Measurements from ENCODE around the gene SMARCC2.

SMARCC2 gene

GRCh38 chr12:56146492-56147460 lies 42.5 kb downstream of the SMARCC2 start:
- no peak for DNase-seq

- no peak for DNase-seq
Observed at GRCh38 chr12:56145217-56145616, 44.1 kb downstream of the SMARCC2 start.

- no peak for DNase-seq
Observed at GRCh38 chr12:56143870-56144269, 45.4 kb downstream of the SMARCC2 start.

GRCh38 chr12:56143217-56143616 lies 46.1 kb downstream of the SMARCC2 start:
- no peak for DNase-seq

GRCh38 chr12:56141946-56142784 lies 47.1 kb downstream of the SMARCC2 start:
- DNase-seq, result no peak

DNA sequence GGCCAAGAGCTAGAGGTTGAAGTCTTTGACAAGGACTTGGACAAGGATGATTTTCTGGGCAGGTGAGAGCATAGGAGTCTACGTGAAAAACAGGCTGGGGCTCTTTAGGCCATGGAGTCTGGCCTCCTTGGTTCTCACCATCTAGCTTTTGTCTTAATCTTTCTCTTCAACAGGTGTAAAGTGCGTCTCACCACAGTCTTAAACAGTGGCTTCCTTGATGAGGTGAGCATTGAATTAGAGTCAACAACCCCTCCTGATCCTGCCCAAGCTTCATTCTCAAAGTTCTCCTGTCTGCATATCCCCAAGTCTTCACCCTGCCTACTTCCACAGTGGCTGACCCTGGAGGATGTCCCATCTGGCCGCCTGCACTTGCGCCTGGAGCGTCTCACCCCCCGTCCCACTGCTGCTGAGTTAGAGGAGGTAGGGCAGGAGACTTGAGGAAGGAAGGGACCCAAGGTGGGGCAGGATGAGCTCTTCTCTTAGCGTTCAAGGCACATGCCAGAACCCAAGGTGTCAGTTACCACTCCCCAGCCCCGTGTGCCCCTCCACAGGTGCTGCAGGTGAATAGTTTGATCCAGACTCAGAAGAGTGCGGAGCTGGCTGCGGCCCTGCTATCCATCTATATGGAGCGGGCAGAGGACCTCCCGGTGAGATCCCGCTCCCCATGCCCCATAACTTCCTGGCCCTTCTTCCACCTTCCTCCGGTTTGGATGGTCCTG lies 51.3 kb downstream of the SMARCC2 start:
- no peak for DNase-seq

DNA sequence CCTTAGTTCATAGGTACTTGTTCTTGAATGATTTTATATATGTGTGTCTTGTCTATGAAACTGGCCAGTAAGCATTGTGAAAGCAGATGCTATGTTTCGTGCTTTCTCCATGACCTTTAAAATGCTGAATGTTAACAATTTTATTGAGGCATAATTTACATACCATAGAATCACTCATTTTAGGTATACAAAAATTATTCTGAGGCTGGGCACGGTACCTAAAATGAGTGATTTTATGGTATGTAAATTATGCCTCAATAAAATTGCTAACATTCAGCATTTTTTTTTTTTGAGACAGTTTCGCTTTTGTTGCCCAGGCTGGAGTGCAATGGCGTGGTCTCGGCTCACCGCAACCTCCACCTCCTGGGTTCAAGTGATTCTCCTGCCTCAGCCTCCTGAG lies 54.4 kb downstream of the SMARCC2 start:
- no peak for DNase-seq

GRCh38 chr12:56130876-56131275 lies 58.4 kb downstream of the SMARCC2 start:
- no peak for DNase-seq

- no peak for DNase-seq
Observed at GRCh38 chr12:56129942-56130495, 59.3 kb downstream of the SMARCC2 start.

DNA sequence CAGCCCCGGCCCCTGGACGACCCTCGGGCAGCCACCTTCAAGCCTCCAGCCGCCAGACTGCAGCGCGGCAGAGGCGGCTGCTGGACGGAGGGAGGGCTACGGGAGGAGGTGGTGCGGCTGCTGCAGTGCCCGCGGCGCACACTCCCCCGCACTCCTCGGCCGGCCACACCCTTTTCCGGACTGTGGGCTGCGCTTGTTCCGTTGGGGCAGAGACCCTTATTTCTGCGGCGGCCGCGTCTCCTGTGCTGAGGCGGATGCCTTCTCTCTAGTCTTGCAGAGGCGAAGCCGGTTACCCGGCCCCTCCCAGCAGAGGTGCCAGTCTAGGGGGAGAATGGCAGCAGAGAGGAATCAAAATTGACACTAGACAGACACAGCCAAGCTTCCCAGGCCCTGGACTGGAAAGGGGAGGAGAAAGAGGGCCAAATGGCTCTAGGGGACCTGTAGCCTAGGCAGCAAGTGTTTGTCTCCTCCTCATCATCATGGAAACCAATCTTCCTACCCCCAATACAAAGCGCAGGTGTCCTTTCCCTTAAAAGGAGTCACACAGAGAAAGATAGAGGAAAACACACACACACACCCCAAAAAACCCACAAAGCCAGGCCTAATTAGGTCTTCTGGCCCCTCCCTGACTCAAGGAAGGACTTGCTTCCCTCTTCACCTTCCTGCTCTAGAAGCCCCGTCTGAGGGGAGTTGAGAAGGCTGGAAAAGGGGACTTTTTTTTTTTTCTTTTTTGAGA lies 59.9 kb downstream of the SMARCC2 start:
- DNase-seq, result no peak

GRCh38 chr12:56128670-56129205 lies 60.5 kb downstream of the SMARCC2 start:
- no peak for DNase-seq

DNA sequence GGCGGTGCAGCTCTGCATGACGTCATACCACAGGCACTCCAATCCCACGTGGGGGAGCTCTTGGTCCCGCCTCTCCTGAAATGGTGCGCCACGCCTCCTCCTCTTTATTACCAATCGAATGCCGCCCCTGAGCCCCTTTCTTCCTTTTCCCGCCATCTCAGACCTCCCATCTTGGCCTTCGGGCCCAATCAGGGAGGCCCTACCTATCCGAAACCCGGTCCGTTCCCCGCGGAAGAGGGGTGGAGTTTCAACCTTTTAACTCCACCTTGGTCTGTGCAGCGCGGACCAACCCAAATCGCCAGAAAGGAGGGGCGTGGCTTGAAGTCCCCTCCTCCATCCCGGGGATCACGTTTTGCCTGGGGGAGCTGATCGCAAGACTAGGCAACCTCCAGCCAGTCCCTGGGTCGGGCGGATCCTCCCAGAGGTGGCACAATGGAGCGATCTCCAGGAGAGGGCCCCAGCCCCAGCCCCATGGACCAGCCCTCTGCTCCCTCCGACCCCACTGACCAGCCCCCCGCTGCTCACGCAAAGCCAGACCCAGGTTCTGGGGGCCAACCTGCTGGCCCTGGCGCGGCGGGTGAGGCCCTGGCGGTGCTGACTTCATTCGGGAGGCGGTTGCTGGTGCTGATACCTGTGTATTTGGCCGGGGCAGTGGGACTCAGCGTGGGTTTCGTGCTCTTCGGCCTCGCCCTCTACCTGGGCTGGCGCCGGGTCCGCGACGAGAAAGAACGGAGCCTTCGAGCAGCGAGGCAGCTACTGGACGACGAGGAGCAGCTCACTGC lies 61.2 kb downstream of the SMARCC2 start, which contains the start of gene ESYT1:
TSS of gene ESYT1 (plus strand) at position 380 of the 782 bp plus-strand sequence. CDS start at position 433, 53 bp downstream.
- DNase-seq, result peak; percentile 98

DNA sequence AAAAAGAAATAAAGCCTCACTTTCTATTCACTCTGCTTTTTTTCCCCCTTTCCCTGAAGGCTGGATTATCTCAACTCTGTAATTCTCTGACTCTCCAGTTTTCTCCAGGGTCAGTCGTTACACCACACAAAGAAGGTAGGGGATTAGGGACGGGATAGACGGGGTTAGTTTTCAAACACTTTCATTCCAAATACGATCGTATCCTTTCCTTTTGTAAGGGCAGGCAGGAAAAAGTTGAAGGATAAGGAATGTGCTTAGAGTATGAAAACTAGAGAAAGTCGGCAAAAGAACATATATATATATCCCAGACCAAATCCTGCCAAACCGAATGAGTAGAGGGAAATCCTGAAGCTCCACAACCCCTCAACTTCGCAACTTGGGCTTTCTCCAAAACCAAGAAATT lies 61.8 kb downstream of the SMARCC2 start:
- no peak for DNase-seq

DNA sequence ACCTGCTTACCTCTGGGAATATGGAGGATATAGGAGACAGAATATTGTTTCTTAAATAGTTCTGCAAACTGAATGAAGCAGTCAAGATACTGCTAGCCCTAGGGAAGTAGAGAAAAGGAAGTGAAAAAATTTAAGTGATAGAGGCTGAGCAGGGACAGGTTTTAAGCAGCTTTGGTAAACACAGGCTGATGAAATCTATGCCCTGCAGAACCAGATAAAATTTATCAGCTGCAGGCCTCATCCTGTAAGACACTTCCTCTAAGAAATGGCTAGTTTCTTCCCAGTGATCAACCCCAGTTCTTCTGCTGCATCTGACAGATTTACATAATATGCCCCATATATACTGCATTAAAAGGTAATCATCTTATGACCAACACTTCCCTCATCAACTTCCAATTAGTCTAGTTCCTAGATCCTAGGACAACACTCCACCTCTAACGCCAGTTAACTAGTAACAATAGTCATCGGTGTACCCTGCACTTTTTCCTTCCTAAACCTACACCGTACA lies 62.5 kb downstream of the SMARCC2 start:
- DNase-seq, result no peak

DNA sequence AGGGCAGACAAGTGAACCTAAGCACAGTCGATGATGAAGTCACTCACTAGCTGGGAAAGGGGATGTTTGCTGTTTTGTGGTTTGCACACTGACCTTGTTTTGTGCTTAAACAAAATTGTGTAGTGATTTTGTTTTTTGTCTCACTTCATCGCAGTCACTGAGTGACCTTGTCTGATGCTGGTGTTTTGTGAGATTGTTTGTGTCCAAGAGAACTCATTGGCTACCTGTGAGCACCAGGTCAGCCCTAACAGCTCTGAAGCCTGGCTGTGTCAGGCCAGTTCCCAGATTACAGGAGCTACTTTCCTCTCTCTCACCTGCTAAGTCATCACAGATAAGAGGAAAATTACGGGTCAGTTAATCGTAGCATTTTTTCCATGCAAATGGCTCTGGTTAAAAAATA lies 65.2 kb downstream of the SMARCC2 start:
- no peak for DNase-seq

DNA sequence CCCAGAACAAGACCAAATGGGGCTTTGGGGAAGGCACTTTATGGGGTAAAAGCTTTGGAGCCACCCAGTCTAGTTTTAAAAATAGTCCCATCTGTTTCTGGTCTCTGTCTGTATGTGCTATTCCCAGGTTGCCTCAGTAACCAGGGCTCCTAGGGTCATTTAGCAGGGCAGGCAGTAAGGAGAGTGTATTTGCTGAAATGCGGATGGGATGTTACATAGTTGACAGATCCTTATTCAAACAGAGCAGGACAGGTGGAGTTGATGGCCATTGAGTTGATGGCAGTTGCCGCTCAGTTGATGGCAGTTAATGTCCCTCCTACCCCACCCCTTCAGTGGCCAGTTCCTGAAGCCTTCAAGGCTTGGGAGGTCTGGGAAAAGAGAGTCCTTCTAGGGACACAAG lies 66.6 kb downstream of the SMARCC2 start:
- no peak for DNase-seq

DNA sequence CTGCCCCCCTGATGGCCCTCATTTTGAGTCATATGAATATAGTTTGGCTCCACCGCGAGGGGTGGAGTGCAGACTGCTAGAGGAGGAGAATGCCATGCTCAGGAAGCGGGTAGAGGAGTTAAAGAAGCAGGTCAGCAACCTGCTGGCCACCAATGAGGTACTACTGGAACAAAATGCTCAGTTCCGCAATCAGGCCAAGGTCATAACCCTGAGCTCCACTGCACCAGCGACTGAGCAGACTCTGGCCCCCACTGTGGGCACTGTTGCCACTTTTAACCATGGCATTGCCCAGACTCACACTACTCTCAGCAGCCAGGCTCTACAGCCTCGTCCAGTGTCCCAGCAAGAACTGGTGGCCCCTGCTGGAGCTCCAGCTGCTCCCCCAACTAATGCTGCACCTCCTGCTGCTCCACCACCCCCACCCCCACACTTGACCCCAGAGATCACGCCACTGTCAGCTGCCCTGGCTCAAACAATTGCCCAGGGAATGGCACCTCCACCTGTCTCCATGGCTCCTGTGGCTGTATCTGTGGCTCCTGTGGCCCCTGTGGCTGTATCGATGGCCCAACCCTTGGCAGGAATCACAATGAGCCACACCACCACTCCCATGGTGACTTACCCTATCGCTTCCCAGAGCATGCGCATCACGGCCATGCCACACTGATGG lies 67.9 kb downstream of the SMARCC2 start:
- no peak for DNase-seq

GRCh38 chr12:56120158-56120846 lies 69.0 kb downstream of the SMARCC2 start:
- DNase-seq, result no peak

DNA sequence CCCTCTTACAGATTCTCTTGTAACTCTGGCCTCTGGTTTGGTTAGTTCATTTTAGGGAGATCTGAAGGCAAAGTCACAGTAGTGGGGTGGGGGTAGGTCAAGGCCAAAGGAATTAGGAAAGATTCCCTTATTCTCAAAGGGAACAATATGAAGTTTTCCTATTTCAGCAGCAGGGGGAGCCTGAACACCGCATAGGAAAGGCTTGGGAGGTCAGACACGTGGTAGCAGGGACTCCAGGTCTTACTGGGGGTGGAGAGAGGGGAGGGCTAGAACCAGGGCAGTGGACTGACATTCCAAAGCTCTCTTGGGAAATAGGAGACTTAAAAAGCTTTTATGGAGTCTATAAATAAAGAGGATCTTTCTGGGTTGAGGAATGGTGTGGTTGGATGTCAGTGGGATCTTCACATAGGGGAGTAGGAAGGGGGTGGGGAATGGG lies 69.9 kb downstream of the SMARCC2 start:
- peak; percentile 59 for DNase-seq

Data from NCI-H2171 (cell line).